ENCODE results near the gene GPR33.
A peak's percentile ranks its signal among the peaks of the same experiment; 100 is the strongest.
"Not testable (repeated sequence)": the region's sequence is repeated elsewhere in the genome, so short reads cannot be mapped to it uniquely, and the experiment has no call there.

GPR33 gene

GRCh38 chr14:31461545-31461944, 26.3 kb downstream of the GPR33 start:
- no peak for DNase-seq (ENCODE audit: low read depth)

GRCh38 chr14:31457665-31458659, 29.9 kb downstream of the GPR33 start:
- no peak for DNase-seq (ENCODE audit: low read depth)

- DNase-seq (ENCODE audit: low read depth), result peak; percentile 68
These were observed 30.8 kb downstream of the GPR33 start, which contains the start of gene DTD2 for GRCh38 chr14:31456841-31457664. DTD2 (minus strand) TSS chr14:31457506; CDS start chr14:31457393, 113 bp downstream.

GRCh38 chr14:31449971-31450610, 37.7 kb downstream of the GPR33 start:
- peak; percentile 21 for DNase-seq (ENCODE audit: low read depth)

GRCh38 chr14:31449136-31449535, 38.7 kb downstream of the GPR33 start:
- DNase-seq (ENCODE audit: low read depth), result no peak

- DNase-seq (ENCODE audit: low read depth), result no peak
These were observed 42.1 kb downstream of the GPR33 start for GRCh38 chr14:31445703-31446102.

- DNase-seq (ENCODE audit: low read depth), result no peak
These were observed 45.6 kb downstream of the GPR33 start for GRCh38 chr14:31442284-31442683.

GRCh38 chr14:31441273-31442111, 46.3 kb downstream of the GPR33 start:
- DNase-seq (ENCODE audit: low read depth), result peak; percentile 58

GRCh38 chr14:31440280-31440679, 47.6 kb downstream of the GPR33 start:
- DNase-seq (ENCODE audit: low read depth), result no peak

GRCh38 chr14:31439561-31439960, 48.3 kb downstream of the GPR33 start:
- DNase-seq (ENCODE audit: low read depth), result peak; percentile 27

GRCh38 chr14:31437045-31437691, 50.7 kb downstream of the GPR33 start:
- DNase-seq (ENCODE audit: low read depth), result not testable (repeated sequence)

- DNase-seq (ENCODE audit: low read depth), result peak; percentile 95
These were observed 52.6 kb downstream of the GPR33 start for GRCh38 chr14:31435276-31435675.

Measured in GM04503 (cell line).